HepG2 (cell line): ENCODE results near the gene NAA15. TPM values are rescaled to one million over a fixed set of nuclear protein-coding genes. Genes with fewer than 3 reads are reported as not detected.

ENCODE experiments used
- CC2D1A ChIP-seq: sonication (generic); formaldehyde crosslinking; IDR thresholded peaks from 2 replicates; pipeline ENCODE4 v1.8.1; 2023; ENCODE audit warnings: mild to moderate bottlenecking, missing genetic modification reagents
- ETV5 ChIP-seq: IDR thresholded peaks from 2 replicates; pipeline ENCODE4 v1.6.1; 2018; ENCODE audit warnings: missing biosample characterization, missing genetic modification reagents, inconsistent platforms, borderline replicate concordance
- FOSL2 ChIP-seq: sonication (generic); formaldehyde crosslinking; IDR thresholded peaks from 2 replicates; pipeline ENCODE4 v1.4.0; 2020; ENCODE audit warnings: missing genetic modification reagents
- GABPA ChIP-seq, 2 experiments: IDR thresholded peaks; 2 replicates each; pipeline ENCODE4 v1.6.1; 2011 to 2016; ENCODE audit warnings: low read depth in 2 of 2, low read length in 1 of 2, missing biosample characterization in 1 of 2, missing genetic modification characterization in 1 of 2
- HIVEP1 ChIP-seq: sonication (generic); formaldehyde crosslinking; IDR thresholded peaks from 2 replicates; pipeline ENCODE4 v1.4.0; 2020; ENCODE audit warnings: mild to moderate bottlenecking, missing genetic modification reagents
- KDM4B ChIP-seq: sonication (generic); formaldehyde crosslinking; IDR thresholded peaks from 2 replicates; pipeline ENCODE4 v1.4.0; 2020; ENCODE audit warnings: missing genetic modification reagents
- PHF8 ChIP-seq: sonication (generic); formaldehyde crosslinking; IDR thresholded peaks from 2 replicates; pipeline ENCODE4 v1.5.0; 2020; ENCODE audit warnings: missing genetic modification reagents
- REST ChIP-seq, 2 experiments: IDR thresholded peaks; 2 replicates each; pipeline ENCODE4 v1.6.1; 2011 to 2012; ENCODE audit warnings: low read length in 2 of 2, borderline replicate concordance in 1 of 2, low read depth in 1 of 2, mild to moderate bottlenecking in 1 of 2, moderate library complexity in 1 of 2
- SIX1 ChIP-seq: sonication (generic); formaldehyde crosslinking; IDR thresholded peaks from 2 replicates; pipeline ENCODE4 v1.4.0; 2020; ENCODE audit warnings: missing genetic modification reagents, borderline replicate concordance
- SMC3 ChIP-seq: IDR thresholded peaks from 2 replicates; pipeline ENCODE4 v1.6.1; 2011; ENCODE audit warnings: low read length, improper control_type of control experiment
- SSRP1 ChIP-seq: IDR thresholded peaks from 2 replicates; pipeline ENCODE4 v1.6.1; 2016; ENCODE audit warnings: control low read depth
- ZBTB2 ChIP-seq: sonication (generic); formaldehyde crosslinking; IDR thresholded peaks from 2 replicates; pipeline ENCODE4 v1.8.0; 2022; ENCODE audit warnings: low read depth, missing genetic modification reagents
- ZFP62 ChIP-seq: sonication (generic); formaldehyde crosslinking; IDR thresholded peaks from 2 replicates; pipeline ENCODE4 v1.4.0; 2020; ENCODE audit warnings: missing genetic modification reagents
- ZNF451 ChIP-seq: sonication (generic); formaldehyde crosslinking; IDR thresholded peaks from 2 replicates; pipeline ENCODE4 v1.5.0; 2020; ENCODE audit warnings: mild to moderate bottlenecking, missing genetic modification reagents
- ZNF563 ChIP-seq: sonication (generic); formaldehyde crosslinking; IDR thresholded peaks from 2 replicates; pipeline ENCODE4 v1.8.0; 2022; ENCODE audit warnings: mild to moderate bottlenecking, moderate library complexity, missing genetic modification reagents
- ZNF598 ChIP-seq: sonication (generic); formaldehyde crosslinking; IDR thresholded peaks from 2 replicates; pipeline ENCODE4 v1.5.1; 2020; ENCODE audit warnings: mild to moderate bottlenecking, missing genetic modification reagents, borderline replicate concordance
- polyA plus RNA-seq, 8 experiments: library from polyadenylated mRNA; depleted of rRNA in 3 of 8; stranded (reverse) in 7 of 8; unstranded in 1 of 8; fragments of >200 nt; fragmentation: Illumina TruSeq in 4 of 8; extraction: Trizol in 4 of 8; gene quantifications; 2 replicates each; pipeline versions ENCODE4 v1.2.1 to v1.2.3, GENCODE V29; 2011 to 2016; ENCODE audit warnings: low read depth in 4 of 8, missing spikeins in 1 of 8, mixed read lengths in 1 of 8; ENCODE audit not compliant: insufficient read depth in 1 of 8
- total RNA-seq, 5 experiments: library from RNA; depleted of rRNA; stranded (reverse); fragments of >200 nt; fragmentation: Illumina TruSeq; extraction: Trizol; gene quantifications; 2 replicates each; pipeline ENCODE4 v1.2.3, GENCODE V29; 2016; ENCODE audit warnings: low read depth in 1 of 5
- TF ChIP-seq, protein P1 (sequence below): sonication (generic); formaldehyde crosslinking; IDR thresholded peaks from 2 replicates; pipeline ENCODE4 v1.4.0; 2020; ENCODE audit warnings: missing genetic modification reagents, borderline replicate concordance
- TF ChIP-seq, protein P2 (sequence below): sonication (generic); formaldehyde crosslinking; IDR thresholded peaks from 2 replicates; pipeline ENCODE4 v1.8.1; 2023; ENCODE audit warnings: mild to moderate bottlenecking, missing genetic modification reagents, borderline replicate concordance
- TF ChIP-seq, protein P3 (sequence below): sonication (generic); formaldehyde crosslinking; IDR thresholded peaks from 2 replicates; pipeline ENCODE4 v1.4.0; 2020; ENCODE audit warnings: missing genetic modification reagents, borderline replicate concordance

Gene NAA15
- total and polyA plus RNA-seq, 2 of the 13 experiments (the other 11 are each of a cell fraction or from before 2014, with no cell fraction given) = 6.2 to 50.2 TPM

GRCh38 chr4:139301113-139301820 is at the start of gene NAA15 (continued):
- TF ChIP-seq FOSL2 (CRISPR knock-in tag) (no peak; the same call in none of the 2 replicates), SMC3 (no peak), CC2D1A (no peak), ZNF451 (peak; percentile 46; the same call in 1 of the 2 replicates), ZFP62 (CRISPR knock-in tag) (no peak), HIVEP1 (CRISPR knock-in tag) (0 out of 2 replicates have a peak, but pooled peaks have one; percentile 79), ZNF598 (CRISPR knock-in tag) (0 out of 2 replicates have a peak, but pooled peaks have one; percentile 21), ETV5 (CRISPR knock-in tag) (peak; percentile 25; the same call in 1 of the 2 replicates), GABPA (IDR thresholded peaks at IDR 0.05; ENCODE audit: low read depth, low read length) (peak; percentile 67), GABPA (CRISPR knock-in tag; IDR thresholded peaks at IDR 0.05; ENCODE audit: low read depth) (peak; percentile 93), PHF8 (CRISPR knock-in tag) (peak; percentile 73), ZBTB2 (CRISPR knock-in tag) (peak; percentile 41), KDM4B (CRISPR knock-in tag) (peak; percentile 67), SIX1 (0 out of 2 replicates have a peak, but pooled peaks have one; percentile 27), ZNF563 (CRISPR knock-in tag) (no peak), REST (IDR thresholded peaks at IDR 0.05; ENCODE audit: borderline replicate concordance in 1 of 2, low read depth in 1 of 2, low read length in 2 of 2) (peak in 1 of 2 experiments; percentile 36; a peak in 2 of 4 replicates), SSRP1 (no peak; the same call in 1 of the 2 replicates)
- TF ChIP-seq, protein P1, sequence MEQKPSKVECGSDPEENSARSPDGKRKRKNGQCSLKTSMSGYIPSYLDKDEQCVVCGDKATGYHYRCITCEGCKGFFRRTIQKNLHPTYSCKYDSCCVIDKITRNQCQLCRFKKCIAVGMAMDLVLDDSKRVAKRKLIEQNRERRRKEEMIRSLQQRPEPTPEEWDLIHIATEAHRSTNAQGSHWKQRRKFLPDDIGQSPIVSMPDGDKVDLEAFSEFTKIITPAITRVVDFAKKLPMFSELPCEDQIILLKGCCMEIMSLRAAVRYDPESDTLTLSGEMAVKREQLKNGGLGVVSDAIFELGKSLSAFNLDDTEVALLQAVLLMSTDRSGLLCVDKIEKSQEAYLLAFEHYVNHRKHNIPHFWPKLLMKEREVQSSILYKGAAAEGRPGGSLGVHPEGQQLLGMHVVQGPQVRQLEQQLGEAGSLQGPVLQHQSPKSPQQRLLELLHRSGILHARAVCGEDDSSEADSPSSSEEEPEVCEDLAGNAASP (CRISPR knock-in tag) = peak; percentile 53; the same call in 1 of the 2 replicates
- TF ChIP-seq, protein P2, sequence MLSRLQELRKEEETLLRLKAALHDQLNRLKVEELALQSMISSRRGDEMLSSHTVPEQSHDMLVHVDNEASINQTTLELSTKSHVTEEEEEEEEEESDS = 0 out of 2 replicates have a peak, but pooled peaks have one; percentile 27
- TF ChIP-seq, protein P3, sequence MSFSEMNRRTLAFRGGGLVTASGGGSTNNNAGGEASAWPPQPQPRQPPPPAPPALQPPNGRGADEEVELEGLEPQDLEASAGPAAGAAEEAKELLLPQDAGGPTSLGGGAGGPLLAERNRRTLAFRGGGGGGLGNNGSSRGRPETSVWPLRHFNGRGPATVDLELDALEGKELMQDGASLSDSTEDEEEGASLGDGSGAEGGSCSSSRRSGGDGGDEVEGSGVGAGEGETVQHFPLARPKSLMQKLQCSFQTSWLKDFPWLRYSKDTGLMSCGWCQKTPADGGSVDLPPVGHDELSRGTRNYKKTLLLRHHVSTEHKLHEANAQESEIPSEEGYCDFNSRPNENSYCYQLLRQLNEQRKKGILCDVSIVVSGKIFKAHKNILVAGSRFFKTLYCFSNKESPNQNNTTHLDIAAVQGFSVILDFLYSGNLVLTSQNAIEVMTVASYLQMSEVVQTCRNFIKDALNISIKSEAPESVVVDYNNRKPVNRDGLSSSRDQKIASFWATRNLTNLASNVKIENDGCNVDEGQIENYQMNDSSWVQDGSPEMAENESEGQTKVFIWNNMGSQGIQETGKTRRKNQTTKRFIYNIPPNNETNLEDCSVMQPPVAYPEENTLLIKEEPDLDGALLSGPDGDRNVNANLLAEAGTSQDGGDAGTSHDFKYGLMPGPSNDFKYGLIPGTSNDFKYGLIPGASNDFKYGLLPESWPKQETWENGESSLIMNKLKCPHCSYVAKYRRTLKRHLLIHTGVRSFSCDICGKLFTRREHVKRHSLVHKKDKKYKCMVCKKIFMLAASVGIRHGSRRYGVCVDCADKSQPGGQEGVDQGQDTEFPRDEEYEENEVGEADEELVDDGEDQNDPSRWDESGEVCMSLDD (CRISPR knock-in tag) = no peak
